22Rv1 (cell line): ENCODE measurements around the gene EFCAB13.

Experiments used
- CTCF ChIP-seq: fragments of 450-650 bp; IDR thresholded peaks from 2 replicates; pipeline ENCODE4 v1.5.1; 2017; ENCODE audit warnings: mild to moderate bottlenecking
- ZFX ChIP-seq: fragments of 450-650 bp; IDR thresholded peaks from 2 replicates; pipeline ENCODE4 v1.6.1; 2017; ENCODE audit warnings: antibody characterized with exemption, borderline replicate concordance

- TF ChIP-seq CTCF (no peak), ZFX (no peak)
These were observed 36.1 kb upstream of the EFCAB13 start for GRCh38 chr17:47287639-47288038.
